ENCODE data around the gene C5orf52. TPM values are rescaled to one million over a fixed set of nuclear protein-coding genes. Genes with fewer than 3 reads are reported as not detected.
"Not testable (repeated sequence)": the region's sequence is repeated elsewhere in the genome, so short reads cannot be mapped to it uniquely, and the experiment has no call there.

Gene C5orf52
- total RNA-seq, 1 donor from 2014 or later = 0.42 TPM

GRCh38 chr5:157659868-157660660, 11.3 kb upstream of the C5orf52 start:
- Mint-ChIP-seq H3K27ac (no peak overlapping the region), H3K4me3 (no peak overlapping the region), H3K36me3 (ENCODE audit: low read depth) (peaks cover 24% of the 10 kb centered on the region), H3K27me3 (no peaks in the 10 kb centered on the region), H3K9me3 (peaks cover 30% of the 10 kb centered on the region), H3K4me1 (no peaks in the 10 kb centered on the region)
- DNase-seq = no peak
- intact Hi-C loops (cut with micrococcal nuclease) = no loop called here

- DNase-seq = no peak
- Mint-ChIP-seq H3K9me3 (peaks cover 20% of the 10 kb centered on the region), H3K27ac (peak overlapping the region; percentile 8), H3K4me3 (no peak overlapping the region), H3K36me3 (ENCODE audit: low read depth) (peaks cover 10% of the 10 kb centered on the region), H3K27me3 (no peaks in the 10 kb centered on the region), H3K4me1 (peaks cover 20% of the 10 kb centered on the region)
- intact Hi-C loops (cut with micrococcal nuclease) = no loop called here
These were observed 5.8 kb upstream of the C5orf52 start for GRCh38 chr5:157665467-157666070.

GRCh38 chr5:157668356-157668755, 3.0 kb upstream of the C5orf52 start:
- DNase-seq = no peak
- Mint-ChIP-seq H3K4me3 (no peak overlapping the region), H3K27me3 (peaks cover 15% of the 10 kb centered on the region), H3K36me3 (ENCODE audit: low read depth) (peaks cover 8% of the 10 kb centered on the region), H3K4me1 (peaks cover 34% of the 10 kb centered on the region), H3K27ac (peak overlapping the region; percentile 64), H3K9me3 (peaks cover 13% of the 10 kb centered on the region)
- intact Hi-C loops (cut with micrococcal nuclease) = no loop called here

GRCh38 chr5:157669701-157670097, 1.6 kb upstream of the C5orf52 start:
- H3K27ac Mint-ChIP-seq = peak overlapping the region; percentile 0

GRCh38 chr5:157671592-157672330, 428 bp downstream of the C5orf52 start:
- Mint-ChIP-seq H3K36me3 (ENCODE audit: low read depth) (no peaks in the 10 kb centered on the region), H3K27ac (peak overlapping the region; percentile 91), H3K4me3 (peak overlapping the region; percentile 96), H3K27me3 (peaks cover 17% of the 10 kb centered on the region), H3K9me3 (no peaks in the 10 kb centered on the region), H3K4me1 (peaks cover 33% of the 10 kb centered on the region)
- DNase-seq = no peak
- intact Hi-C loops (cut with micrococcal nuclease) = loop anchor here (2.0 to 5.0 kb wide), 2 partner anchors 69 to 99 kb away; no protein-coding TSS in a partner anchor

More at GRCh38 chr5:157669701-157670097, 1.6 kb upstream of the C5orf52 start:
- H3K4me3 Mint-ChIP-seq = peak overlapping the region; percentile 96
- intact Hi-C loops (cut with micrococcal nuclease) = loop anchor here (1.0 to 5.0 kb wide), 4 partner anchors 49 to 97 kb away; partner anchors contain the start of gene LSM11
- peaks cover 5% of the 10 kb centered on the region for H3K9me3 Mint-ChIP-seq
- peaks cover 1% of the 10 kb centered on the region for H3K36me3 Mint-ChIP-seq (ENCODE audit: low read depth)
- H3K4me1 Mint-ChIP-seq = peaks cover 34% of the 10 kb centered on the region
- peaks cover 17% of the 10 kb centered on the region for H3K27me3 Mint-ChIP-seq
- DNase-seq = no peak

GRCh38 chr5:157672976-157673375, 1.6 kb downstream of the C5orf52 start:
- Mint-ChIP-seq H3K27me3 (peaks cover 17% of the 10 kb centered on the region), H3K4me3 (no peak overlapping the region), H3K36me3 (ENCODE audit: low read depth) (no peaks in the 10 kb centered on the region), H3K9me3 (no peaks in the 10 kb centered on the region), H3K27ac (no peak overlapping the region), H3K4me1 (peaks cover 31% of the 10 kb centered on the region)
- DNase-seq = no peak
- intact Hi-C loops (cut with micrococcal nuclease) = loop anchor here (5.0 kb wide), 1 partner anchor 101 kb away; no protein-coding TSS in a partner anchor

- H3K27me3 Mint-ChIP-seq = peaks cover 17% of the 10 kb centered on the region
- not testable (repeated sequence) for H3K36me3 Mint-ChIP-seq (ENCODE audit: low read depth); DNase-seq; H3K9me3 Mint-ChIP-seq; H3K27ac Mint-ChIP-seq; H3K4me3 Mint-ChIP-seq
- H3K4me1 Mint-ChIP-seq = peaks cover 23% of the 10 kb centered on the region
- intact Hi-C loops (cut with micrococcal nuclease) = loop anchor here (5.0 kb wide), 1 partner anchor 102 kb away; no protein-coding TSS in a partner anchor
These were observed 3.0 kb downstream of the C5orf52 start for GRCh38 chr5:157674351-157674750.

- no peaks in the 10 kb centered on the region for H3K4me1 Mint-ChIP-seq
- H3K36me3 Mint-ChIP-seq (ENCODE audit: low read depth) = no peaks in the 10 kb centered on the region
- no peak overlapping the region for H3K4me3 Mint-ChIP-seq
- intact Hi-C loops (cut with micrococcal nuclease) = no loop called here
- no peaks in the 10 kb centered on the region for H3K9me3 Mint-ChIP-seq
- DNase-seq = no peak
- peaks cover 6% of the 10 kb centered on the region for H3K27me3 Mint-ChIP-seq
- H3K27ac Mint-ChIP-seq = no peak overlapping the region
These were observed 6.6 kb downstream of the C5orf52 start for GRCh38 chr5:157677931-157678330.

GRCh38 chr5:157679801-157680200, 8.5 kb downstream of the C5orf52 start:
- H3K27ac Mint-ChIP-seq = no peak overlapping the region
- DNase-seq = no peak
- intact Hi-C loops (cut with micrococcal nuclease) = no loop called here
- no peaks in the 10 kb centered on the region for H3K4me1 Mint-ChIP-seq
- H3K36me3 Mint-ChIP-seq (ENCODE audit: low read depth) = no peaks in the 10 kb centered on the region
- H3K9me3 Mint-ChIP-seq = no peaks in the 10 kb centered on the region
- H3K4me3 Mint-ChIP-seq = no peak overlapping the region
- H3K27me3 Mint-ChIP-seq = peaks cover 3% of the 10 kb centered on the region

GRCh38 chr5:157680239-157680638, 8.9 kb downstream of the C5orf52 start:
- Mint-ChIP-seq H3K27ac (no peak overlapping the region), H3K4me1 (no peaks in the 10 kb centered on the region), H3K9me3 (no peaks in the 10 kb centered on the region), H3K4me3 (no peak overlapping the region), H3K36me3 (ENCODE audit: low read depth) (no peaks in the 10 kb centered on the region), H3K27me3 (peaks cover 3% of the 10 kb centered on the region)
- no peak for DNase-seq
- intact Hi-C loops (cut with micrococcal nuclease) = no loop called here

GRCh38 chr5:157681048-157681447, 9.7 kb downstream of the C5orf52 start:
- Mint-ChIP-seq H3K36me3 (ENCODE audit: low read depth) (no peaks in the 10 kb centered on the region), H3K4me1 (no peaks in the 10 kb centered on the region), H3K27ac (no peak overlapping the region), H3K27me3 (peaks cover 3% of the 10 kb centered on the region), H3K9me3 (no peaks in the 10 kb centered on the region), H3K4me3 (no peak overlapping the region)
- intact Hi-C loops (cut with micrococcal nuclease) = no loop called here
- no peak for DNase-seq

- intact Hi-C loops (cut with micrococcal nuclease) = no loop called here
- Mint-ChIP-seq H3K9me3 (no peaks in the 10 kb centered on the region), H3K27me3 (peaks cover 3% of the 10 kb centered on the region), H3K36me3 (ENCODE audit: low read depth) (no peaks in the 10 kb centered on the region), H3K27ac (no peak overlapping the region), H3K4me3 (no peak overlapping the region), H3K4me1 (no peaks in the 10 kb centered on the region)
- DNase-seq = no peak
These were observed 10.9 kb downstream of the C5orf52 start for GRCh38 chr5:157682257-157682656.

GRCh38 chr5:157686276-157687197, 15.2 kb downstream of the C5orf52 start:
- DNase-seq; H3K4me3 Mint-ChIP-seq; H3K4me1 Mint-ChIP-seq; H3K27ac Mint-ChIP-seq; intact Hi-C loops (cut with micrococcal nuclease); H3K27me3 Mint-ChIP-seq; H3K9me3 Mint-ChIP-seq; H3K36me3 Mint-ChIP-seq (ENCODE audit: low read depth): not testable (repeated sequence)
